Measurements from ENCODE around the gene RBP5.

The RBP5 gene

GRCh38 chr12:7099290-7099996, 29.2 kb downstream of the RBP5 start:
- DNase-seq, result no peak

- DNase-seq, result no peak
These were observed 31.7 kb downstream of the RBP5 start for GRCh38 chr12:7096979-7097378.

GRCh38 chr12:7096006-7096932, 32.4 kb downstream of the RBP5 start:
- DNase-seq, result no peak

GRCh38 chr12:7093892-7094291, 34.8 kb downstream of the RBP5 start:
- DNase-seq, result peak; percentile 44

GRCh38 chr12:7093486-7093885, 35.2 kb downstream of the RBP5 start:
- DNase-seq, result no peak

GRCh38 chr12:7092986-7093460, 35.7 kb downstream of the RBP5 start:
- DNase-seq, result no peak

- peak; percentile 95 for DNase-seq
These were observed 36.3 kb downstream of the RBP5 start, which contains the start of gene C1R for GRCh38 chr12:7092229-7092985. C1R (minus strand) TSS chr12:7092445; CDS start chr12:7092388, 57 bp downstream.

- no peak for DNase-seq
These were observed 36.9 kb downstream of the RBP5 start for GRCh38 chr12:7091660-7092228.

- no peak for DNase-seq
These were observed 37.5 kb downstream of the RBP5 start for GRCh38 chr12:7091171-7091570.

GRCh38 chr12:7090222-7090998, 38.3 kb downstream of the RBP5 start:
- DNase-seq, result no peak

GRCh38 chr12:7089196-7089871, 39.4 kb downstream of the RBP5 start:
- DNase-seq, result no peak

GRCh38 chr12:7083125-7083524, 45.6 kb downstream of the RBP5 start:
- no peak for DNase-seq

- no peak for DNase-seq
These were observed 47.7 kb downstream of the RBP5 start for GRCh38 chr12:7081037-7081436.

- DNase-seq, result peak; percentile 51
These were observed 48.9 kb downstream of the RBP5 start for GRCh38 chr12:7079826-7080125.

GRCh38 chr12:7078163-7078562, 50.5 kb downstream of the RBP5 start:
- DNase-seq, result no peak

- DNase-seq, result no peak
These were observed 52.2 kb downstream of the RBP5 start for GRCh38 chr12:7076493-7076892.

GRCh38 chr12:7075939-7076338, 52.8 kb downstream of the RBP5 start:
- DNase-seq, result peak; percentile 74

GRCh38 chr12:7075518-7075917, 53.2 kb downstream of the RBP5 start:
- DNase-seq, result peak; percentile 29

- DNase-seq, result no peak
These were observed 54.7 kb downstream of the RBP5 start for GRCh38 chr12:7073946-7074345.

Measured in fibroblast of skin of right quadriceps (primary cell).